GM23248 (cell line): ENCODE data around the gene ATXN7L1. TPM values are rescaled to one million over a fixed set of nuclear protein-coding genes. Genes with fewer than 3 reads are reported as not detected.

ENCODE experiments used
- DNase-seq: peaks from one replicate; pipeline ENCODE4 v3.0.0-alpha.2; 2015
- H2AFZ ChIP-seq: fragments of 200-600 bp; sonication (generic); 2 replicates; pipeline ENCODE4 v1.6.1; 2016; ENCODE audit warnings: antibody characterized with exemption
- H3F3A ChIP-seq: fragments of 200-600 bp; sonication (generic); 2 replicates; pipeline ENCODE4 v1.6.1; 2016; ENCODE audit warnings: mild to moderate bottlenecking, antibody characterized with exemption, mixed run types; ENCODE audit not compliant: insufficient read depth
- H3K27ac ChIP-seq: fragments of 200-600 bp; sonication (generic); 2 replicates; pipeline ENCODE4 v1.5.1; 2016; ENCODE audit warnings: mild to moderate bottlenecking
- H3K27me3 ChIP-seq: fragments of 200-600 bp; sonication (generic); replicated peaks from 2 replicates; pipeline ENCODE4 v1.6.1; 2016; ENCODE audit warnings: mild to moderate bottlenecking; ENCODE audit not compliant: insufficient read depth
- H3K36me3 ChIP-seq: fragments of 200-600 bp; sonication (generic); 2 replicates; pipeline ENCODE4 v1.6.1; 2016; ENCODE audit warnings: low read depth, mild to moderate bottlenecking
- H3K4me1 ChIP-seq: fragments of 200-600 bp; sonication (generic); 2 replicates; pipeline ENCODE4 v1.6.1; 2016; ENCODE audit warnings: mild to moderate bottlenecking; ENCODE audit not compliant: insufficient read depth
- H3K4me2 ChIP-seq: fragments of 200-600 bp; sonication (generic); one replicate; pipeline ENCODE4 v1.6.1; 2016; ENCODE audit warnings: mild to moderate bottlenecking; ENCODE audit not compliant: unreplicated experiment
- H3K4me3 ChIP-seq: fragments of 200-600 bp; sonication (generic); 2 replicates; pipeline ENCODE4 v1.5.1; 2016; ENCODE audit warnings: mild to moderate bottlenecking
- H3K79me2 ChIP-seq: fragments of 200-600 bp; sonication (generic); 2 replicates; pipeline ENCODE4 v1.6.1; 2016; ENCODE audit warnings: mild to moderate bottlenecking; ENCODE audit not compliant: insufficient read depth
- H3K9ac ChIP-seq: fragments of 200-600 bp; sonication (generic); 2 replicates; pipeline ENCODE4 v1.6.1; 2016; ENCODE audit warnings: mild to moderate bottlenecking
- H3K9me2 ChIP-seq: fragments of 200-600 bp; sonication (generic); 2 replicates; pipeline ENCODE4 v1.6.1; 2016; ENCODE audit warnings: mixed run types, mild to moderate bottlenecking, moderate library complexity; ENCODE audit not compliant: insufficient read depth
- H3K9me3 ChIP-seq: fragments of 200-600 bp; sonication (generic); one replicate; pipeline ENCODE4 v1.6.1; 2017; ENCODE audit warnings: low read depth
- H4K20me1 ChIP-seq: fragments of 200-600 bp; sonication (generic); 2 replicates; pipeline ENCODE4 v1.6.0; 2016; ENCODE audit not compliant: insufficient read depth
- EZH2 ChIP-seq: fragments of 200-600 bp; sonication (generic); IDR thresholded peaks from 2 replicates; pipeline ENCODE4 v1.6.1; 2018; ENCODE audit warnings: antibody characterized with exemption, mild to moderate bottlenecking; ENCODE audit not compliant: insufficient read depth, poor library complexity, severe bottlenecking
- EZH2phosphoT487 ChIP-seq: fragments of 200-600 bp; sonication (generic); IDR thresholded peaks from 2 replicates; pipeline ENCODE4 v1.6.1; 2018; ENCODE audit warnings: antibody characterized with exemption, moderate library complexity, mild to moderate bottlenecking, low read depth; ENCODE audit not compliant: insufficient read depth
- WGBS, 2 experiments: methylation state at CpG; one replicate each; pipeline ENCODE4 v1.1.6; 2015 to 2017; ENCODE audit warnings: low lambda C conversion rate in 2 of 2, low coverage in 1 of 2; ENCODE audit errors: missing lambda C conversion rate in 2 of 2; 5-methylcytosine and 5-hydroxymethylcytosine counted together
- in situ Hi-C: fragments of 300-500 bp; cut with MboI; formaldehyde crosslinking; loops from 2 replicates; pipeline ENCODE4 v1.15.0; 2020
- polyA plus RNA-seq: library from polyadenylated mRNA; unstranded; fragments of >200 nt; fragmentation: Nextera tagmentation; extraction: Ambion mirVana; gene quantifications from 2 replicates; pipeline ENCODE4 v1.2.1, GENCODE V29; 2016
- total RNA-seq: library from RNA; depleted of rRNA; stranded (reverse); fragments of >200 nt; shearing (Covaris generic); gene quantifications from 2 replicates; pipeline ENCODE4 v1.2.3, GENCODE V29; 2014

The ATXN7L1 gene
- total and polyA plus RNA-seq, 2 experiments from 2014 or later = 3.7 to 4.5 TPM

DNA sequence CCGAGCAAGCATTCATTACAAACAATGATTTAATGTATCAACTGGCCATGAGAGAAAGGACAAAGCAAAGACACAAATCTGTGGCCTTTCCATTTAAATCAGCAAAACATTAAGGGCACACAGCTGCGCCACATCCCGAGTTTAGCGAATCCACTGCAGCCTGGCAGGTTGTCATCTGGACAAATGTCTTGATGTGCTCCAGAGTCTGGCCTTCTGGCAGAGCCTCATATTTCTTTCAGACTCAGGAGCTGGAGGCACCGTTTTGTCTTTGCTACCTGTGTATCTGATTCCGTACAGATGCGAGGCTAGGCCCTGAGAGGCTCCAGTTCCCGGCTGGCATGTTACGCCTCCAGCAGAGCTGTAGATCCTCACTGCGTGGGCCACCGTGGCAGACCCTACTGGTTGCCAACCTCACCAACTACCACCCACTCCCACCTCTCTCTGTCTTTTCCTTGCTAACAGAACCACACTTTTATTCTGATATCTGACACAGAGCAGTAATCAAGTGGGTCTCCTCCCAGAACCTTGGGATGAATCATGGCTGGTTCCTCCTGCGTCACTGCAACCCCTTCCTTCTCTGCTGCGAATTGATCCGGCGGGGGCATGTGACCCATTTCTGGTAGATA is 254.2 kb downstream of the ATXN7L1 start:
- no peaks in the 10 kb centered on the region for H3F3A ChIP-seq
- WGBS, 2 experiments = 67 to 72% methylated on average over 15 of the region's 15 CpGs
- no peak for DNase-seq
- H2AFZ ChIP-seq = no peak overlapping the region
- no peak overlapping the region for H3K27ac ChIP-seq
- no peak overlapping the region for H3K4me2 ChIP-seq
- H3K4me3 ChIP-seq = no peak overlapping the region
- no peaks in the 10 kb centered on the region for H3K79me2 ChIP-seq
- no peaks in the 10 kb centered on the region for H3K9me2 ChIP-seq
- in situ Hi-C loops = no loop called here
- H3K36me3 ChIP-seq = 0 out of 2 replicates have a peak, but pooled peaks cover 10% of the 10 kb centered on the region
- no peak overlapping the region for H3K9ac ChIP-seq
- TF ChIP-seq EZH2phosphoT487 = no peak
- TF ChIP-seq EZH2 = no peak
- H3K9me3 ChIP-seq = no peaks in the 10 kb centered on the region
- H3K4me1 ChIP-seq = peaks cover 9% of the 10 kb centered on the region
- no peaks in the 10 kb centered on the region for H3K27me3 ChIP-seq
- no peaks in the 10 kb centered on the region for H4K20me1 ChIP-seq

DNA sequence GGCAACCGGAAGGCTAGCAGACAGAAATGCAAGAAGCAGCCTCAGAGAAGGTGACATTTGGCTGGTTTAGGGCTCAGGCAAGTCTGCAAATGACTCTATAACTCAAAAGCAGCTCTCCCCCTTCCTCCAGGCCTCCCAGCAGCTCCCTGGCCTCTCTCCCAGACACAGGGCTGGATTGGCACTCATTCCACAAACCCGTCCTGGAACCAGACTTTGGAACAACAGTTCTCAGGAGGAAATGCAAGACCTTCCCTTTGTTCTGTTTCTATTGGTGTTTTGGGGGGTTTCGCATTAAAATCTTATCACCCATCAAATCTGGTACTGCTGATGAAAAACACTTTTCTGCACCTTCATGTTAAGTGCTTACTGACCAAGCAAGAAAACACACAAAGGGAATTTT is 254.8 kb downstream of the ATXN7L1 start:
- Histone ChIP-seq H3K27me3 (no peaks in the 10 kb centered on the region), H3K9ac (0 out of 2 replicates have a peak overlapping the region, but pooled peaks have one; percentile 14), H3K9me3 (no peaks in the 10 kb centered on the region), H3K4me3 (no peak overlapping the region), H3K36me3 (0 out of 2 replicates have a peak, but pooled peaks cover 10% of the 10 kb centered on the region), H3K79me2 (no peaks in the 10 kb centered on the region), H3K4me2 (no peak overlapping the region), H3F3A (no peaks in the 10 kb centered on the region), H2AFZ (no peak overlapping the region), H3K27ac (no peak overlapping the region), H3K9me2 (no peaks in the 10 kb centered on the region), H3K4me1 (peaks cover 9% of the 10 kb centered on the region), H4K20me1 (no peaks in the 10 kb centered on the region)
- in situ Hi-C loops = no loop called here
- TF ChIP-seq EZH2phosphoT487 (no peak), EZH2 (no peak)
- WGBS, 2 experiments = 59 to 64% methylated on average over 3 of the region's 3 CpGs
- peak; percentile 62 for DNase-seq

DNA sequence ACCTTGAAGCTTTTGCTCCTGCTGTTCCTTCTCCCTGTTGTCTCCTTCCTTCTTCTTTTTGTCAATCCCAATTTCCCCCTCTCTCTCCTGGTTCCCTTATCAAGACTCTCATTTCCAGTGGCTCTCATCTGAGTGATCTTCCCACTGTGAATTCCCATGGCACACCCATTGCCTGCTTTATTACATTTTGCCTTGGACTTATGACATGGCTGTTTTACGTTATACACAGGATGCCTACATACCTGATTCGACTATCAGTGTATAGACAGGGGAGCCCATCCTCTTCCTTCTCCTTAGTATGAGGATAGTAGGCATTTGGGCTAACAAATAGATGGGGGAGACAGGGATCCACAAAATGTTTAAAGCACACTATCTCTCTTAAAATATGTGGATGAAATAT is 255.2 kb downstream of the ATXN7L1 start:
- in situ Hi-C loops = no loop called here
- 46 to 50% methylated on average over 2 of the region's 2 CpGs for WGBS, 2 experiments
- H2AFZ ChIP-seq = no peak overlapping the region
- no peak overlapping the region for H3K27ac ChIP-seq
- H3K9me2 ChIP-seq = no peaks in the 10 kb centered on the region
- H3F3A ChIP-seq = no peaks in the 10 kb centered on the region
- H4K20me1 ChIP-seq = no peaks in the 10 kb centered on the region
- no peaks in the 10 kb centered on the region for H3K9me3 ChIP-seq
- no peak for DNase-seq
- H3K9ac ChIP-seq = 0 out of 2 replicates have a peak overlapping the region, but pooled peaks have one; percentile 14
- peaks cover 9% of the 10 kb centered on the region for H3K4me1 ChIP-seq
- no peak overlapping the region for H3K4me2 ChIP-seq
- H3K79me2 ChIP-seq = no peaks in the 10 kb centered on the region
- TF ChIP-seq EZH2phosphoT487 (no peak), EZH2 (no peak)
- no peak overlapping the region for H3K4me3 ChIP-seq
- 0 out of 2 replicates have a peak, but pooled peaks cover 6% of the 10 kb centered on the region for H3K36me3 ChIP-seq
- no peaks in the 10 kb centered on the region for H3K27me3 ChIP-seq

DNA sequence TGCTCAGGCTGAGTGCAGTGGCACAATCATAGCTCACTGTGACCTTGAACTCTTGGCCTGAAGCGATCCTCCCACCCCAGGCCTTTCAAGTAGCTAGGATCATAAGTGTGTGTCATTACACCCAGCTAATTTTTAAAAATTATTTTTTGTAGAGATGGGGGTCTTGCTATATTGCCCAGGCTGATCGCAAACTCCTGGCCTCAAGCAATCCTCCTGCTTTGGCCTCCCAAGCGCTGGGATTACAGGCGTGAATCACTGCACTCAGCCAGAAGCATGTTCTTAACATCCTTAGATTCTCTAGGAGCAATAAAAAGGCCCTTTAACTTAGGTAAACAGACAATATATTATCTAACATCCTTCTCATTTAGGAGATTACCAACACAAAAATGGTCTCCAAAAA is 256.8 kb downstream of the ATXN7L1 start:
- WGBS, 2 experiments = 89 to 96% methylated on average over 4 of the region's 4 CpGs
- H2AFZ ChIP-seq = no peak overlapping the region
- peaks cover 9% of the 10 kb centered on the region for H3K4me1 ChIP-seq
- no peaks in the 10 kb centered on the region for H3K27me3 ChIP-seq
- H3K27ac ChIP-seq = no peak overlapping the region
- no peaks in the 10 kb centered on the region for H3K9me3 ChIP-seq
- no peak overlapping the region for H3K9ac ChIP-seq
- H3K9me2 ChIP-seq = no peaks in the 10 kb centered on the region
- DNase-seq = no peak
- no peaks in the 10 kb centered on the region for H3K36me3 ChIP-seq
- in situ Hi-C loops = no loop called here
- TF ChIP-seq EZH2phosphoT487 (no peak), EZH2 (no peak)
- H3K4me2 ChIP-seq = no peak overlapping the region
- H4K20me1 ChIP-seq = no peaks in the 10 kb centered on the region
- no peak overlapping the region for H3K4me3 ChIP-seq
- H3K79me2 ChIP-seq = no peaks in the 10 kb centered on the region
- H3F3A ChIP-seq = no peaks in the 10 kb centered on the region

DNA sequence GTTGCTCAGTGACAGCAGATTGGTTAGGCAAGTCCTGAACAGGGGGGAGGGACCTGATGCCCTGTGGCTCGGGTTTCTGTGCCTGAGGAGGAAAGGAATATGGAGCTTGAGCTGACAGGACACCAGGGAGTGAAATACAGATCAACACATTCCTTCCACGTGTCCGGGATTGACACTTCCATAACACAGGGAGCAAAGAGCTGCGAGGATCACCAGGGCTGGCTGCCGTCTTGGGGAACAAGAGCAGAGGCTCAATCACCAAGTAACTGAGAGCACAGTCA is 258.4 kb downstream of the ATXN7L1 start:
- no peaks in the 10 kb centered on the region for H3K27me3 ChIP-seq
- H2AFZ ChIP-seq = no peak overlapping the region
- 75 to 79% methylated on average over 5 of the region's 5 CpGs for WGBS, 2 experiments
- no peaks in the 10 kb centered on the region for H3K36me3 ChIP-seq
- no peaks in the 10 kb centered on the region for H3F3A ChIP-seq
- no peaks in the 10 kb centered on the region for H3K9me3 ChIP-seq
- no peak for DNase-seq
- no peak overlapping the region for H3K4me3 ChIP-seq
- H3K79me2 ChIP-seq = no peaks in the 10 kb centered on the region
- H3K27ac ChIP-seq = no peak overlapping the region
- in situ Hi-C loops = no loop called here
- no peaks in the 10 kb centered on the region for H4K20me1 ChIP-seq
- no peaks in the 10 kb centered on the region for H3K9me2 ChIP-seq
- H3K4me2 ChIP-seq = no peak overlapping the region
- TF ChIP-seq EZH2phosphoT487 = no peak
- TF ChIP-seq EZH2 = no peak
- no peak overlapping the region for H3K9ac ChIP-seq
- H3K4me1 ChIP-seq = peaks cover 9% of the 10 kb centered on the region
